HL-60 (cell line): ENCODE measurements around the gene RNF152.

Experiments
- DNase-seq, 2 experiments: peaks; one replicate each; pipeline ENCODE4 v3.0.0-alpha.2; 2010 to 2020; ENCODE audit warnings: low read depth in 1 of 2, low spot score in 1 of 2
- H3K27ac ChIP-seq: fragments of 250-450 bp; sonication (Bioruptor Pico); replicated peaks from 2 replicates; pipeline ENCODE4 v1.5.1; 2020; ENCODE audit warnings: mild to moderate bottlenecking, moderate library complexity
- H3K27me3 ChIP-seq: fragments of 250-450 bp; sonication (Bioruptor Pico); 2 replicates; pipeline ENCODE4 v1.5.1; 2021; ENCODE audit warnings: mild to moderate bottlenecking, moderate library complexity; ENCODE audit not compliant: insufficient read depth, poor library complexity, severe bottlenecking
- H3K4me3 ChIP-seq: replicated peaks from 2 replicates; pipeline ENCODE4 v1.5.1; 2011; ENCODE audit warnings: mild to moderate bottlenecking, control low read depth, low read length; ENCODE audit not compliant: insufficient read depth
- GABPA ChIP-seq: IDR thresholded peaks from 2 replicates; pipeline ENCODE4 v1.6.1; 2012; ENCODE audit warnings: low read depth
- POLR2AphosphoS5 ChIP-seq: IDR thresholded peaks from 2 replicates; pipeline ENCODE4 v1.6.1; 2012; ENCODE audit warnings: low read depth
- REST ChIP-seq: IDR thresholded peaks from 2 replicates; pipeline ENCODE4 v1.6.1; 2012; ENCODE audit warnings: low read depth; ENCODE audit not compliant: insufficient replicate concordance
- SPI1 ChIP-seq: IDR thresholded peaks from 2 replicates; pipeline ENCODE4 v1.6.1; 2012; ENCODE audit warnings: low read depth, mild to moderate bottlenecking, borderline replicate concordance
- TF ChIP-seq, protein P1 (sequence below): IDR thresholded peaks from one replicate; pipeline ENCODE4 v1.5.1; 2011; ENCODE audit warnings: low read length, control low read depth, inconsistent platforms; ENCODE audit not compliant: insufficient read depth

RNF152 gene

GRCh38 chr18:61901323-61901986, 8.6 kb upstream of the RNF152 start:
- DNase-seq: peak; percentile 28 to 56

DNA sequence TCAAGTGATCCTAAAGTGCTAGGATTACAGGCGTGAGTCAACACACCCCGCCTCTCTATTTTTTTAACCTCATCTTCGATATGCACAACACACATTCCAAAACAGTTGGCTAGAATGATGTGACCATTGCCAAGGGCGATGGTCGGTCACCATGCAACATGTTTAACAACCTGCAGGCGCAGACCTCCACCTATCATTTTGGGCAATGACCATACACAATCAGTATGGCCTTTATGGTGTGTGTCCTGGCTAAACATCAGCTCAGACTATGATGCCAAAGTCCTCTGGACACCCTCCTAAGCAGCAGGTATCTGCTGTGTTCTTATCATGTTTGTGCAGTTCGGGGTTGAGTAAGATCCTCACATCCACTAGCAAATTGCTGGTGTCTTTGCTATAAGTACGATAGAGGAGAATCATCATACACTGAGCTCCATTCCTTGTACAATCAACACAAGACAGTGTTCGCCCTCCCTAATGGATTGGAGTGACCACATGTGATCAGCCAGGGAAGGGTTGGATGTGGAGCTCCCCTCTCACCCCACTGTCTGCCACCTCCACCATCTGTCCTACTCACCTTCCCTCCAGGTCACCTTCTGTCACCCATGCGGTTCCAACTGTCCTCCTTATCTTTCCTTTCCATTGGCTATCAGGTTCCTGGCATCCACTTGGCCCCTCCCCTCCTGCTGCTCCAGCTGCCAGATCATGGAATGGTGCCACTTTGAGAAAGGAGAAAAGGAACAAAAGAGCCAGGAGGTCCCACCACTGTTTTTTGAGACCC, 7.9 kb upstream of the RNF152 start:
- Histone ChIP-seq H3K4me3 (no peak overlapping the region), H3K27ac (no peak overlapping the region), H3K27me3 (peaks cover 15% of the 10 kb centered on the region)
- TF ChIP-seq, protein P1, sequence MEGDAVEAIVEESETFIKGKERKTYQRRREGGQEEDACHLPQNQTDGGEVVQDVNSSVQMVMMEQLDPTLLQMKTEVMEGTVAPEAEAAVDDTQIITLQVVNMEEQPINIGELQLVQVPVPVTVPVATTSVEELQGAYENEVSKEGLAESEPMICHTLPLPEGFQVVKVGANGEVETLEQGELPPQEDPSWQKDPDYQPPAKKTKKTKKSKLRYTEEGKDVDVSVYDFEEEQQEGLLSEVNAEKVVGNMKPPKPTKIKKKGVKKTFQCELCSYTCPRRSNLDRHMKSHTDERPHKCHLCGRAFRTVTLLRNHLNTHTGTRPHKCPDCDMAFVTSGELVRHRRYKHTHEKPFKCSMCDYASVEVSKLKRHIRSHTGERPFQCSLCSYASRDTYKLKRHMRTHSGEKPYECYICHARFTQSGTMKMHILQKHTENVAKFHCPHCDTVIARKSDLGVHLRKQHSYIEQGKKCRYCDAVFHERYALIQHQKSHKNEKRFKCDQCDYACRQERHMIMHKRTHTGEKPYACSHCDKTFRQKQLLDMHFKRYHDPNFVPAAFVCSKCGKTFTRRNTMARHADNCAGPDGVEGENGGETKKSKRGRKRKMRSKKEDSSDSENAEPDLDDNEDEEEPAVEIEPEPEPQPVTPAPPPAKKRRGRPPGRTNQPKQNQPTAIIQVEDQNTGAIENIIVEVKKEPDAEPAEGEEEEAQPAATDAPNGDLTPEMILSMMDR: no peak
- no peak for TF ChIP-seq GABPA
- DNase-seq: no peak

More at GRCh38 chr18:61901323-61901986, 8.6 kb upstream of the RNF152 start:
- TF ChIP-seq, protein P1: peak; percentile 100
- TF ChIP-seq REST: no peak
- peaks cover 15% of the 10 kb centered on the region for H3K27me3 ChIP-seq
- H3K27ac ChIP-seq: no peak overlapping the region
- H3K4me3 ChIP-seq: no peak overlapping the region

DNA sequence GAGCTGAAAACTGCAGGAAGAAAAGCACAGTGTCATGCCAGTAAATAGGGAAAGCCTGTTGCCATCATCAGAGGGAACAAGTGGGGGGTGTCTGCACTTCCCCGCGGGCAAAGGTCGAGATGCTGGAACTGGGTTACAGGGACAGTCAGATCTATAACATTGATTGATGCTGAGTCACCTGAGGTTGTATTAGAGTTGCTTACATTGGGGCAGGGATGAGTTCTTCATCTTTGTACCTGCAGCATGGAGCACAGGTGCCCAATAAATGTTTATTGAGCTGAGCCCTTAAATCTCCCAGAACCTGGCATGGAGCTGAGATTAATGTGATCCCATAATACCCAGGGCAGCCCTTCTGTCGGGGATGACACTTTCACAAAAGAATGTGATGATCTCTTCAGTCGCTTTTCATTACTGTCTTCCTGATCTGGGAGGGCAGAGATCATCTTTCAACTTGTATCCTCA, 5.9 kb upstream of the RNF152 start:
- no peak for DNase-seq
- Histone ChIP-seq H3K4me3 (no peak overlapping the region), H3K27ac (no peak overlapping the region), H3K27me3 (peaks cover 22% of the 10 kb centered on the region)
- TF ChIP-seq POLR2AphosphoS5 (no peak), GABPA (no peak), REST (no peak)
- TF ChIP-seq, protein P1: no peak

DNA sequence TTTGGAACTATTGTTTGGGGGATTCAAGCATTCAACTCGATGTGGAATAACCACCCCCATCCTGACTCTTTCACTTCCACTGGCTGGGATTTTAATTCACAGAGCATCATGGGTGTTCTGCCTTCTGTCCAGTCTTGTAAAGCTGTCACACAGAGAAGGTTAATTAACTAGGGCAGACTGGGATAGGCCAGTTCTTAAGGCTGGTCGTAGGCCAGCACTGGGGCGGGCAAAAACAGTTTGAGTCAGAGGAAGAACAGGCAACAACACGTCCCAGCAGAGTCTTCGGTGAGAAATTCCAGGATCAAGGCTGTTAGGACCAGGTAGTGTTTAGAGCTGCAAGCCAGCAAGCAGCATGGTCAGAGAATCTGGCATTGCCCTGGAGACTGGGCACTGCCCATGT, 4.0 kb upstream of the RNF152 start:
- Histone ChIP-seq H3K4me3 (no peak overlapping the region), H3K27me3 (peaks cover 40% of the 10 kb centered on the region), H3K27ac (no peak overlapping the region)
- DNase-seq: no peak
- TF ChIP-seq GABPA (no peak), POLR2AphosphoS5 (no peak), SPI1 (no peak), REST (no peak)
- TF ChIP-seq, protein P1: no peak
